Stimulated activated CD8-positive, alpha-beta memory T cell treated with anti-CD3 and anti-CD28 coated beads, Interleukin-7, amount 100 ng/mL, for 1 hour (primary cell): ENCODE measurements around the gene DZIP3.
"Not testable (repeated sequence)": the region's sequence is repeated elsewhere in the genome, so short reads cannot be mapped to it uniquely, and the experiment has no call there.

Experiments used
- DNase-seq, 2 donors: peaks; one replicate each; pipeline ENCODE4 v3.0.0-alpha.2; 2020; ENCODE audit warnings: low read depth in 2 of 2

Gene DZIP3

DNA sequence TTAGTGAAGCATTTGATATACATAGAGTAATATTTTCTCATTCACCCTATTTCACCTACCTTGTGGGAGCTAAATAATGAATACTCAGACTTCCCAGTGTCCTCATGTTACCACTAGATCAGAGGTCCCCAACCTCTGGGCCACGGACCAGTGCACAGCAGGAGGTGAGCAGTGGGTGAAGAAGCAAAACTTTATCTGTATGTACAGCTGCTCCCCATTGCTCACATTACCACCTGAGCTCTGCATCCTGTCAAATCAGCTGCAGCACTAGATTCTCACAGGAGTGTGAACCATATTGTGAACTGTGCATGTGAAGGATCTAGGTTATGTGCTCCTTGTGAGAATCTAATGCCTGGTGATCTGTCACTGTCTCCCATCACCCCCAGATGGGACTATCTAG, 88.3 kb downstream of the DZIP3 start:
- DNase-seq = no peak

DNA sequence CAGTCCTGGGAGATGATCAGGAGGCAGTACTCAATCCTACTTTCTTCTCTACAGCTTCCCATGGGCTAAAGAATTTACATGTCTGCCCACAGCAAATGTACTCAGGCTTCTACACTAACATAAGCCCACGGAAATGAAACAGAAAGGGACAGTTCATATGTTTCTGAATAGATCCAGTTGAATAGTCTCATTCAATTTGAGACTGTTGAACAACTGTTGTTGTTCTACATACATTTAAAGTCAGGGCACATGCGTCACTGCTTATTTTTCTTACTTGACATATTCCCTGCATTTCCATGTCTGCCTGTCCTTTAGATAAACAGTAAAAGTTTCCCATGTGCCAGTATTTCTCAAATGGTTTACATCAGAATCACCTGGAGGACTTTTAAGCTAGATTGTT, 102.8 kb downstream of the DZIP3 start:
- not testable (repeated sequence) for DNase-seq

DNA sequence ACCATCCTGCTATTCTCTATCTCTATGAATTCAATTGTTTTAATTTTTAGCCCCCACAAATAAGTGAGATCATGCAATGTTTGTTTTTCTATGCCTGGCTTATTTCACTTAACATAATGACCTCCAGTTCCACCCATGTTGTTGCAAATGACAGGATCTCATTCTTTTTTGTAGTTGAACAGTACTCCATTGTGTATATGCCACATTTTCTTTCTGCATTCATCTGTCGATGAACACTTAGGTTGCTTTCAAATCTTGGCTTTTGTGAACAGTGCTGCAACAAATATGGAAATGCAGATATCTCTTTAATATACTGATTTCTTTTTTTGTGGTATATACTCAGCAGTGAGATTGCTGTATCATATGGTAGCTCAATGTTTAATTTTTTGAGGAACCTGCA, 108.9 kb downstream of the DZIP3 start:
- DNase-seq = no peak

DNA sequence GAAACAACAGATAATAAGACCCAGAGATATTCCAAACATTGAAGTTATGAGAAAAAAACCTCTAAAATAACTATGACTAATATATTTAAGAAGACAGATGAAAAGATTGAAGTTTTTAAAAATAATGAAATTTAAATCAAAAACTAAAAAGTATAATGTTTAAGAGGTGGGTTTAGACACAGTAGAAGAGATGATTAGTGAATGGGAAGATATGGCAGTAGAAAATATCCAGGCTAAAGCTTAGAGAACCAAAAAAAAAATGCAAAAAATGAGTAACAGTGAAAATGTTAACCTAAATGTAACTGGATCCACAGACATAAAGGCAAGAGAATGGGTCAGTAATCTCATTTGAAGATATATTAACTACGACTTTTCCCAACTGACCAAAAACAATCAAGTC, 115.5 kb downstream of the DZIP3 start:
- no peak for DNase-seq

DNA sequence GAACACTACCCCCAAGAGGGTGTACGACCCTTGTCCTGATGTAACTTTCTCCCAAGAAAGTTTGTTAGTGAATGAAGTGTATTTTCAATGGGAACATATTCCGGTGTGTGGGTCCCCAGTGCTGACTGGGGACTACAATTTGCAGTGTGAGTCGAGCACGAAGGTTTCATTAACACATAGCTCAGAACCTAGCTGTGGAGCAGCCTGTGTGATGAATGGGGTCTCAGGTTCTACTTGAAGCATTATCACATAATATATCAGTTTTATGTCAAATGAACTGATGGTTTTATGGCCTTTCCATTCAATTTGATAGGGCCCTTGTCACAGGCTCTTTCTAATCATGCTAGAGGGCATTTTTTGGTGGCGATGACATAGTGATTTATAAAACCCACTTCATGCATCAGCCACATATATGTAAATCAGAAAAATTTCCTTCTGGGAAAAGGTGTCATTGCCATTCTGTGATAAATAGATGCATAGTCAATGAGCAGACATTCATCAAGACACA, 123.5 kb downstream of the DZIP3 start:
- no peak for DNase-seq

DNA sequence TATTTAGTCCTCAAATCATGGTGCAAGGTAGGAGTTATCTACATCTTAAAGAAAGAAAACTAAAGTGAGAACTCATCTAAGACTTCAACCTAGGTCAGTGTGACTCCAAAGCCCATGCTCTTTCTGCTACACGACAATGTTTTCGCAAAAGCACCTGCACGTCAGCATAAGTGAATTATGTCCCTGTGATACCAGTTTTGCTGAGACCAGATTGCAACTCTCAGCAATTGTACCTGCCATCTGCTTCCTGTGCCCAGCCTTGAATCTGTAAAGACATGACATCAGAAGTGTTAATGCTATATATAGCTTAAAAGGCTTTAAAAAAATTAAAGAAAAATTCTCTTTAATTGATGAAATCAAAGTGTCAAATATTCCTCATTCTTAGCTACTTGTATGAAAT, 124.3 kb downstream of the DZIP3 start:
- DNase-seq = no peak

DNA sequence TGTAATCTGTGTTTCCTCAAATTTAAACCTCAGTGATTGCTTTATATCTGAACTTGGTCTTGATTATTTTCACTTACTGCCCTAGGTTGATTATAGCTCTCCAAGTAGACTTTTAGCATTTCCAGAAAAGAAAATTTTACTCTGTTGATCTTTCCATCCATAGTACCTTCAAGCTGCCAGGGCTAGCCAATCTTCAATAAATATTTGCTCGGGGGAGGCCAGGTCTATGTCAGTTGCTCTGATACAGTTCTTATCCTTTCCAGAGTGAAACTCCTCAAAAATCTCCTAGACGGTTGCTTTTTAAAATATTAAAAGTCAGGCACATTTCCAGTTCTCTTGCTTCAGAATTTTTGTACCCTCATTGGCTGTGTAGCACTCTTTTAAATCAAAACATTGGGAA, 128.9 kb downstream of the DZIP3 start:
- DNase-seq = no peak

DNA sequence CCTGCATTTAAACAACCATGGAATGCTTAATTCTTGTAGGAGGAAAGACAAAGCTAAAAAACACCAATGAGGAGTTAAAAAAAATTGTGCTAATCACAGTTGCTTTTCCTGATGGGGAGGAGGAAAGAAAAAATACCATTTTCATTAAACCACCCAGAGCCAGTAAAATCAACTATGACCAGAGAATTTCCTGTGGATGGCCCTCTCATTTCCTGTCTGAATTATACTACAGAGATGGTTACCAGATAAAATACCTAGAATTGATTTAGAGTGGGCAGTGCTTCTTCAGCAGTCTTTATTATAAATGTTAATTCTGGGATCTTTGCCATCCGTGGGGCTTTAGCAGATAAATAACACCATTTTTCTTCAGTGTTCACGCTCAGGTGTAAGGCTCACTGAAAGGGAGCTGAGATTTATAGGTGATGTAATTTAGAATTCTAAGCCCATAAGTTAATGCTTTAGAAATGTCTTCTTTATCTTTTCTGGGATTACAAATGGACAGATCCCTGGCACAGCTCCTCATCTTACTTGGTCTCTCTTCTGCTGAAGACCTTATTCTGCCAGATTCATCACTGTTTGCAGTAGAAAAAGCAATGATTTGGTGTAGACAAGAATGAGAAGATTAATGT, 129.8 kb downstream of the DZIP3 start:
- DNase-seq = no peak

DNA sequence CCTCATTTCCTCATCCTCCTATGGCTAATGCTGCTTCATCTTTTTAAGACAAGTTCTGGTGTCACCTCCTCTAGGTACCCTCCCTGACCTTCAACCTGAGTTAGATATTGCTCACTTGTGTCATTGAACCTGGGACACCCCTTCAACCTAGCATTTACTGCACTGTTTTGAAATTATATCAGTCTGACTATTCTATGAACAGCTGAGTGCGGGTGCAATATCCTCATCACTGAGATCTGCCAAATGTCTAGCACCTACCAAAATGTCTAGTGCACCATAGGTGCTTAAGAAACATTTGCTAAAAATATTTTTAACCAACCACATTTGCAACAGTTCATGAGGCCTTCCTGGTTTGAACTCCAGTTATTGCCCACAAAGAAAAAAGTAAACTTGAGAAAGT, 133.2 kb downstream of the DZIP3 start:
- DNase-seq = no peak

DNA sequence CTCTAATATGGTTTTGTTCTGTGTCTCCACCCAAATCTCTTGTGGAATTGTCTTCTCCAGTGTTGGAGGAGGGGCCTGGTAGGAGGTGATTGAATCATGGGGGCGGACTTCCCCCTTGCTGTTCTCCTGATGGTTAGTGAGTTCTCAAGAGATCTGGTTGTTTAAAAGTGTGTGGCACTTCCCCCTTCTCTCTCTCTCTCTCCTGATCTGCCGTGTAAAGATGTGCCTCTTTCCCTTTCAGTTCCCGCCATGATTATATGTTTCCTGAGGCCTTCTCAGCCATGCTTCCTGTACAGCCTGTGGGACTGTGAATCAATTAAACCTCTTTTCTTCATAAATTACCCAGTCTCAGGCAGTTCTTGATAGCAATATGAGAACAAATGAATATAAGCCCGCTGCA, 134.6 kb downstream of the DZIP3 start:
- DNase-seq = no peak

DNA sequence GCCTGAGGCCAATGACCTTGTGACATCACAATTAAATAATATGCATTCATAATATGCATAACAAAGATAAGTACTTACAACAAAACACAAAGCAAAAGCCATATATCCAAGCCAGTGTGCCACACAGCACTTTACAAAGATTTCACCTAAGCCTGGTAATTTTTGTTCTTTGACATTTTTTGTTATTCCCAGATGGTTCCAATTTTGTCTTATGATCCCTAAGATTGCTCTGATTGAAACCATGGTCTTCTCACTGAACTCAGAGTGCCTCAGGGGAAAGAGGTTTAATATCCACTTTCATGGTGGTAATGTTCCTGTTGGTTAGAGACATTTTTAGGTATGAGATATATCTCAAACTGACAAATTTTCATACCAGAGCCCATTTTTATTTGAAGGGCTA, 138.6 kb downstream of the DZIP3 start:
- no peak for DNase-seq

DNA sequence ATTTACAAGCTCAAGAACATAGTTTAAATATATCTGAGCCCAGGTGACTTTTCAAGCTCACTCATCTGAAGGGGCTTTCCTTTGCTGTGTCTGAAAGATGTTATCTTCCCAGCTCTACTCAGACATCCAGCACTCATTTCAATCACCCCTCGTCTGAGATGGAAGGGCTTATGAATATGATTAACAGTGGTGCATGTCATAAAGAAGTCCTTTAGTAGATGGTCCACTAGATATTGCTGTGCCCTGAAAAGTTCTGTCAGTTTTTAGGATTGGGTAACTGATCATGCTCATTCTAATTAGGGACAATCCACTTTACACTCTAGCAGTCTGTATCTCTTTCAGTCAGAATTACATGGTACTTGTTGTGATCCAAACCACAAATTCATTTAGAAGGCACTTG, 139.4 kb downstream of the DZIP3 start:
- DNase-seq = no peak

DNA sequence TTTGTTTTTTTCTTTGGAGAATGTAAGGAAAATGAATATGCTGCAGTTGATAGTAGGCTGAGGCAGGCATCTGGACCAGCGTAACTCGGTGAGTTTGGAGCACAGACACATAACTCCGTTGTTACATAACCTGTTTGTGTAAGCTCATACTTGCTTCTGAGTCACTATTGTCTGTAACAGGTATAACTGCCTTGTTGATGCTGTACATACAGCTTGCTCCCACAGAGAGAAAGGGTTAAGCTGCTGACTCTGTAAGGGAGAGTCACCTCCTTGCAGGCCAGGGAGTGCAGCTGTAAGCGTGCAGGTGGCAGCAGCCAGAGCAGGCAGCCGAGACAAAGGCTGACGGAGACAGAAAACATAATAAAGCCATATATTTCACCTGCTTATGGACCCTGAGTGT, 147.3 kb downstream of the DZIP3 start:
- no peak for DNase-seq

DNA sequence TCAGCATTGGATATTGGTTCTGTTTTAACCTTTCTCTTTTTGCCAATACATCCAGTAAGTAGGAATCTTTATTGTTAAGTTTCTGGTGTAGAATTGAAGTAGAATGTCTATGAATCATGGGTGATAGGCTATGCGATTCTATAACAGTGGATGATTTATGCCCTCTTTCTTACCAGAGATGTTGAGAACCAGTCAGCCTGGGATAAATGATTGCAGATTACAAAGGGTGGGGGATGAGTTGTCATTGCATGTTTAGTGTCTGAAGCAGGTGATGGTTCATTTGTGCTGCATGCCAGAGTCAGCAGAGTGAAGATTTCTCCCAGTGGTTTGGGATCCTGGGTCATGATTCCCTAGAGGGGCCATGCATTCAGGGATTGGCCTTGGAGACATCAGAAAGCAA, 153.4 kb downstream of the DZIP3 start:
- no peak for DNase-seq
